ENCODE results near the gene KAZN. TPM values are rescaled to one million over a fixed set of nuclear protein-coding genes. Genes with fewer than 3 reads are reported as not detected.

Gene KAZN
- total and polyA plus RNA-seq, 2 of the 8 experiments (the other 6 are each of a cell fraction or from before 2014, with no cell fraction given), result 3.7 to 11.8 TPM

DNA sequence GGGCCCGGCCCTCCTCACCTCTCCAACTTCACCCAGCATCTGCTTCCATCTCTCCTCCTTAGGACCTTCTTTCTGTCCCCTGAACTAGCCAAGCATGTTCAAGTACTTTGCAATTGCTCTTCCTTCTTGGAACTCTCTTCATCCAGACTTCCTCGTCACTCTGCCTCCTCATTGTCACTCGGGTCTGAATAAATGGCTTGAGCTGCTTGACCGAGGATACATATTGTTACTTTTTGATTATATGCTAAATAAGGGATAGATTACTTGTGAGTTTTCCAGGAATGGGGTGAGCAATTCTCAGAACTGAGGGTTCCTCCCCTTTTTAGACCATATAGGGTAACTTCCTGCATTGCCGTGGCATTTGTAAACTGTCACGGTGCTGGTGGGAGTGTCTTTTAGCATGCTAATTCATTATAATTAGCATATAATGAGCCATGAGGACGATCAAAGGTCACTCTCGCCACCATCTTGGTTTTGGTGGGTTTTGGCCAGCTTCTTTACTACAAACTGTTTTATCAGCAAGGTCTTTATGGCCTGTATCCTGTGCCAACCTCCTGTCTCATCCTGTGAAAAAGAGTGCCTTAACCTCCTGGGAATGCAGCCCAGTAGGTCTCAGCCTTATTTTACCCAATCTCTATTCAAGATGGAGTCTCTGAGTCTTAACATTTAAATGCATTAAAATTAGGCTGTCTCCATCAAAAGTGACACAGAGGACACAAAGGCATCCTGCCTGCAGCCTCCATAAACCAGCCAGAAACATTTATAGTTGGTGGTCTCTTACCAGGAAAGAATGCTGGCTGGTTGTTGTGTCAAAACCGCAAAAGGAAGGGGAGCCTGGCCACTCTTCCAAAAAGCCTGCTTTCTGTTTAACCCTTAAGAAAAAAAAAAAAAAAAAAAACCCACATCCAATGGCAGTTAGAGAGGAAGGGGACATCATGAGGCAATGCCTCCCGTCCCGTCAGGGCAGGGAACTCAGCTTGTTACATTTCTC, 179.3 kb downstream of the KAZN start:
- H3K9ac ChIP-seq (replicated peaks in 1 of 4; ENCODE audit: extremely low read depth in 1 of 4, low read depth in 3 of 4, low read length in 3 of 4), result no peak overlapping the region
- H3K4me1 ChIP-seq (replicated peaks in 1 of 4; ENCODE audit: control insufficient read depth in 3 of 4, insufficient read depth in 4 of 4, low read length in 3 of 4), result peaks cover 2 to 16% (median 5%) of the 10 kb centered on the region in 4 experiments; a peak in 6 of 7 replicates
- H3K27ac ChIP-seq (ENCODE audit: low read depth, low read length), result no peak overlapping the region
- no peak overlapping the region; the same call in 1 of the 2 replicates for H2AK5ac ChIP-seq (ENCODE audit: low read depth, low read length)
- ChIA-PET CTCF (ENCODE audit: partially characterized antibody) (interaction anchor here (0.6 to 7.6 kb wide), 39 partner anchors 8 to 760 kb away, joined by 3 to 77 read pairs (median 4); partner anchors contain the start of gene KAZN), POLR2A (ENCODE audit: partially characterized antibody) (interaction anchor here (0.7 to 1.2 kb wide), 2 partner anchors 10 to 74 kb away, joined by 3 to 6 read pairs; no protein-coding TSS in a partner anchor)
- no peak overlapping the region for H3K4ac ChIP-seq (replicated peaks; ENCODE audit: insufficient read length, low read depth, low read length)
- no peaks in the 10 kb centered on the region for H3K27me3 ChIP-seq (replicated peaks in 1 of 4; ENCODE audit: control insufficient read depth in 3 of 4, extremely low read depth in 1 of 4, insufficient read depth in 3 of 4, low read length in 3 of 4)
- no peak overlapping the region for H4K5ac ChIP-seq (ENCODE audit: insufficient read length, low read depth, low read length)
- H3K36me3 ChIP-seq (ENCODE audit: control insufficient read depth in 2 of 4, insufficient read depth in 4 of 4, low read length in 3 of 4), result no peaks in the 10 kb centered on the region; a peak in 2 of 8 replicates
- no peak for FAIRE-seq
- H2AFZ ChIP-seq (ENCODE audit: low read length), result no peak overlapping the region
- H3K79me2 ChIP-seq (ENCODE audit: control insufficient read depth in 1 of 2, insufficient read depth in 2 of 2, low read length in 2 of 2), result no peaks in the 10 kb centered on the region
- H3K9me3 ChIP-seq (ENCODE audit: insufficient read depth in 2 of 2, low read depth in 1 of 2, low read length in 1 of 2), result no peaks in the 10 kb centered on the region
- H2BK120ac ChIP-seq (replicated peaks; ENCODE audit: low read depth, low read length), result no peak overlapping the region
- no peaks in the 10 kb centered on the region for H3K23me2 ChIP-seq (ENCODE audit: low read depth, low read length)
- H3K23ac ChIP-seq (ENCODE audit: insufficient read length), result no peak overlapping the region
- no peak overlapping the region for H3K56ac ChIP-seq (replicated peaks; ENCODE audit: insufficient read length, low read depth, low read length)
- H4K91ac ChIP-seq (replicated peaks; ENCODE audit: insufficient read length, low read length), result no peak overlapping the region
- H3K18ac ChIP-seq (ENCODE audit: extremely low read depth, low read length), result no peak overlapping the region
- no peaks in the 10 kb centered on the region for H3K79me1 ChIP-seq (ENCODE audit: low read depth, low read length)
- H2BK5ac ChIP-seq (ENCODE audit: low read depth, low read length), result no peak overlapping the region
- 92% methylated on average over 11 of the region's 11 CpGs; no CpG with 5 or more reads in 1 of the 2 experiments for WGBS, 2 experiments (ENCODE audit: extremely low coverage in 1 of 2, insufficient coverage in 1 of 2, insufficient read length in 1 of 2, insufficient replicate concordance in 2 of 2, low coverage in 1 of 2, low lambda C conversion rate in 2 of 2, missing lambda C conversion rate in 1 of 2)
- no peak overlapping the region for H2BK20ac ChIP-seq (ENCODE audit: low read length)
- no peak overlapping the region for H4K8ac ChIP-seq (ENCODE audit: extremely low read depth, insufficient read depth, low read length)
- no peak overlapping the region for H3K14ac ChIP-seq (ENCODE audit: insufficient read length)
- H3K4me3 ChIP-seq (ENCODE audit: extremely low read depth in 1 of 4, insufficient read depth in 2 of 4, low read depth in 3 of 4, low read length in 4 of 4), result no peak overlapping the region
- H3K4me2 ChIP-seq (ENCODE audit: insufficient read depth in 1 of 2, low read depth in 2 of 2, low read length in 2 of 2), result no peak overlapping the region
- no peak for DNase-seq (ENCODE audit: low read depth in 1 of 2, low spot score in 2 of 2)
- H4K20me1 ChIP-seq (replicated peaks in 1 of 2; ENCODE audit: control insufficient read depth in 1 of 2, insufficient read depth in 2 of 2, low read length in 2 of 2), result no peaks in the 10 kb centered on the region
- H2BK15ac ChIP-seq (ENCODE audit: low read length), result no peak overlapping the region
- no peak overlapping the region for H2BK12ac ChIP-seq (ENCODE audit: low read depth, low read length)
- TF ChIP-seq POU5F1 (IDR thresholded peaks at IDR 0.05; ENCODE audit: low read depth, low read length) (no peak), ASH2L (IDR thresholded peaks at IDR 0.05; ENCODE audit: low read length) (no peak), POLR2A (IDR thresholded peaks at IDR 0.05; ENCODE audit: control extremely low read depth in 1 of 2, low read depth in 2 of 2, low read length in 2 of 2) (no peak), JUN (IDR thresholded peaks at IDR 0.05; ENCODE audit: low read depth, low read length) (no peak), SAP30 (IDR thresholded peaks at IDR 0.05; ENCODE audit: insufficient read depth, insufficient replicate concordance, low read length) (no peak), NANOG (IDR thresholded peaks at IDR 0.05; ENCODE audit: insufficient read depth, low read depth, low read length, poor library complexity, severe bottlenecking) (no peak)
- TF ChIP-seq, protein P1, sequence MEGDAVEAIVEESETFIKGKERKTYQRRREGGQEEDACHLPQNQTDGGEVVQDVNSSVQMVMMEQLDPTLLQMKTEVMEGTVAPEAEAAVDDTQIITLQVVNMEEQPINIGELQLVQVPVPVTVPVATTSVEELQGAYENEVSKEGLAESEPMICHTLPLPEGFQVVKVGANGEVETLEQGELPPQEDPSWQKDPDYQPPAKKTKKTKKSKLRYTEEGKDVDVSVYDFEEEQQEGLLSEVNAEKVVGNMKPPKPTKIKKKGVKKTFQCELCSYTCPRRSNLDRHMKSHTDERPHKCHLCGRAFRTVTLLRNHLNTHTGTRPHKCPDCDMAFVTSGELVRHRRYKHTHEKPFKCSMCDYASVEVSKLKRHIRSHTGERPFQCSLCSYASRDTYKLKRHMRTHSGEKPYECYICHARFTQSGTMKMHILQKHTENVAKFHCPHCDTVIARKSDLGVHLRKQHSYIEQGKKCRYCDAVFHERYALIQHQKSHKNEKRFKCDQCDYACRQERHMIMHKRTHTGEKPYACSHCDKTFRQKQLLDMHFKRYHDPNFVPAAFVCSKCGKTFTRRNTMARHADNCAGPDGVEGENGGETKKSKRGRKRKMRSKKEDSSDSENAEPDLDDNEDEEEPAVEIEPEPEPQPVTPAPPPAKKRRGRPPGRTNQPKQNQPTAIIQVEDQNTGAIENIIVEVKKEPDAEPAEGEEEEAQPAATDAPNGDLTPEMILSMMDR (IDR thresholded peaks at IDR 0.05; ENCODE audit: control extremely low read depth in 1 of 3, insufficient read depth in 1 of 3, low read depth in 1 of 3, low read length in 3 of 3), result no peak
- TF ChIP-seq, protein P2, sequence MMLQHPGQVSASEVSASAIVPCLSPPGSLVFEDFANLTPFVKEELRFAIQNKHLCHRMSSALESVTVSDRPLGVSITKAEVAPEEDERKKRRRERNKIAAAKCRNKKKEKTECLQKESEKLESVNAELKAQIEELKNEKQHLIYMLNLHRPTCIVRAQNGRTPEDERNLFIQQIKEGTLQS (IDR thresholded peaks at IDR 0.05; ENCODE audit: insufficient read depth, low read depth, low read length), result no peak
